ENCODE data around the gene DOCK3. TPM values are rescaled to one million over a fixed set of nuclear protein-coding genes. Genes with fewer than 3 reads are reported as not detected.
"Not testable (repeated sequence)": the region's sequence is repeated elsewhere in the genome, so short reads cannot be mapped to it uniquely, and the experiment has no call there.

The DOCK3 gene
- total RNA-seq, 4 donors from 2014 or later, result 5.5 to 10.0 (median 8.7) TPM

GRCh38 chr3:51190199-51190598 is 515.5 kb downstream of the DOCK3 start:
- H3K27me3 ChIP-seq, result no peaks in the 10 kb centered on the region
- 80% methylated on average over 1 of the region's 1 CpG; no CpG with 5 or more reads in 1 of the 2 donors for WGBS, 2 donors (ENCODE audit: low coverage in 1 of 2)
- peaks cover 0 to 7% of the 10 kb centered on the region in 2 donors for H3K36me3 ChIP-seq
- peaks cover 0 to 23% (median 0%) of the 10 kb centered on the region in 3 donors for H3K9me3 ChIP-seq
- ATAC-seq, result no peak
- H3K4me1 ChIP-seq, result no peaks in the 10 kb centered on the region
- no peak overlapping the region for H3K4me3 ChIP-seq
- H3K27ac ChIP-seq, result no peak overlapping the region
- no peak for TF ChIP-seq POLR2A (IDR thresholded peaks at IDR 0.05)
- no peak for TF ChIP-seq POLR2AphosphoS5 (IDR thresholded peaks at IDR 0.05)
- TF ChIP-seq EP300 (IDR thresholded peaks at IDR 0.05), result no peak
- no peak for TF ChIP-seq CTCF (IDR thresholded peaks at IDR 0.05)

- 82 to 100% methylated on average over 1 to 2 of the region's 3 CpGs for WGBS, 2 donors (ENCODE audit: low coverage in 1 of 2)
- TF ChIP-seq CTCF (IDR thresholded peaks at IDR 0.05), result no peak
- no peak for TF ChIP-seq EP300 (IDR thresholded peaks at IDR 0.05)
- no peak for TF ChIP-seq POLR2A (IDR thresholded peaks at IDR 0.05)
- no peak for TF ChIP-seq POLR2AphosphoS5 (IDR thresholded peaks at IDR 0.05)
- Histone ChIP-seq H3K4me3 (no peak overlapping the region), H3K9me3 (peaks cover 0 to 23% (median 0%) of the 10 kb centered on the region in 3 donors), H3K36me3 (peaks cover 0 to 7% of the 10 kb centered on the region in 2 donors), H3K27ac (no peak overlapping the region), H3K4me1 (no peaks in the 10 kb centered on the region), H3K27me3 (no peaks in the 10 kb centered on the region)
- no peak for ATAC-seq
These were observed 516.1 kb downstream of the DOCK3 start for GRCh38 chr3:51190827-51191226.

GRCh38 chr3:51191768-51192167 is 517.0 kb downstream of the DOCK3 start:
- peaks cover 0 to 7% of the 10 kb centered on the region in 2 donors for H3K36me3 ChIP-seq
- TF ChIP-seq POLR2AphosphoS5 (IDR thresholded peaks at IDR 0.05), result no peak
- TF ChIP-seq CTCF (IDR thresholded peaks at IDR 0.05), result no peak
- TF ChIP-seq EP300 (IDR thresholded peaks at IDR 0.05), result no peak
- no peak for TF ChIP-seq POLR2A (IDR thresholded peaks at IDR 0.05)
- no peak for ATAC-seq
- H3K27me3 ChIP-seq, result no peaks in the 10 kb centered on the region
- H3K27ac ChIP-seq, result no peak overlapping the region
- peaks cover 0 to 19% (median 0%) of the 10 kb centered on the region in 3 donors for H3K9me3 ChIP-seq
- no peak overlapping the region for H3K4me3 ChIP-seq
- H3K4me1 ChIP-seq, result no peaks in the 10 kb centered on the region

GRCh38 chr3:51198477-51198876 is 523.8 kb downstream of the DOCK3 start:
- 88% methylated on average over 3 of the region's 3 CpGs; no CpG with 5 or more reads in 1 of the 2 donors for WGBS, 2 donors (ENCODE audit: low coverage in 1 of 2)
- TF ChIP-seq CTCF (IDR thresholded peaks at IDR 0.05) (no peak), EP300 (IDR thresholded peaks at IDR 0.05) (no peak), POLR2AphosphoS5 (IDR thresholded peaks at IDR 0.05) (no peak), POLR2A (IDR thresholded peaks at IDR 0.05) (no peak)
- no peaks in the 10 kb centered on the region for H3K27me3 ChIP-seq
- H3K36me3 ChIP-seq, result no peaks in the 10 kb centered on the region
- H3K9me3 ChIP-seq, result no peaks in the 10 kb centered on the region
- H3K4me3 ChIP-seq, result no peak overlapping the region
- H3K4me1 ChIP-seq, result no peaks in the 10 kb centered on the region
- ATAC-seq, result no peak
- no peak overlapping the region for H3K27ac ChIP-seq

- not testable (repeated sequence) for H3K27ac ChIP-seq, H3K4me1 ChIP-seq, ATAC-seq, H3K4me3 ChIP-seq, H3K27me3 ChIP-seq, H3K36me3 ChIP-seq, H3K9me3 ChIP-seq
- 96 to 100% methylated on average over 4 to 7 of the region's 13 CpGs for WGBS, 2 donors (ENCODE audit: low coverage in 1 of 2)
These were observed 524.6 kb downstream of the DOCK3 start for GRCh38 chr3:51199296-51199695.

Measured in gastroesophageal sphincter (tissue), 4 donors.